ENCODE measurements around the gene CHST4. TPM values are rescaled to one million over a fixed set of nuclear protein-coding genes. Genes with fewer than 3 reads are reported as not detected.
"Not testable (repeated sequence)": the region's sequence is repeated elsewhere in the genome, so short reads cannot be mapped to it uniquely, and the experiment has no call there.

CHST4 gene
- polyA plus RNA-seq, 4 donors = 0.17 to 0.48 (median 0.28) TPM

DNA sequence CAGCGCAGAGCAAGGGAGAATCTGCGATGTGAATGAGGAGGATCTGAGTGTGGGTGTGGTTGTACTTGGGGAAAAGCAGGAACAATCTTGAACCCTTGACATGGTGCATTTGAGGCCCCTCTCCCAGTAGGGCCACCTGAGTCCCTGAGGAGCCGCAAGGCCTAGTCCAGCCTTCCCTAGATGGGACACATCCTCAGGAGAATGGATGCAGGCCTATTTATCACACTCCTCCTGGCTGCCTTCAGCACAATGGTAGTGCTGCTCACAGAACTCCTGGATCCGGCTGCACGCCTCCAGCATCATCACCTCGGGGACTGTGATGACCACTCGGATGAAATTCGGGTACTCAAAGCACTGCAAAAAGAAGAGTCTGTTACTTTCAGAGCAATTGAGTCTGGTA is 41.7 kb downstream of the CHST4 start:
- no peak for DNase-seq (ENCODE audit: low read depth in 4 of 4, low spot score in 3 of 4)

DNA sequence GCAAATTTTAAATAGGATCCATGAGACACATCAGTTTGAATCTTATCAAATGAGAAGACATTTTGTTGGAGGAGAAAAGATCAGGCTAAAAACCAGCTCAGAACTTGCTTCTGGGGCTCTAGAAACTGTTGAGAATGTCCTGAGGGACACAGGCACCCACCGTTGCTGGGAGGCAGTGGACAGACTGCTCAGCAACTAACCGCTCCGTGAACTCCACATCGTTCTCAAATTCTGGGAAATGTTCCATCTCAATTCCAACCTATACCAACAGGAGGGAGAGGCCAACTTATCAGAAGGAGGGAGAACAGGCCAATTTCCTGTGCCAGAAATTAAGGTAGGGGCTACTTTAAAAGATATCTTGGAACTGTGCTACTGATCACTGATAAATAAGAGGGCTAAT is 42.3 kb downstream of the CHST4 start:
- no peak for DNase-seq (ENCODE audit: low read depth in 4 of 4, low spot score in 3 of 4)

DNA sequence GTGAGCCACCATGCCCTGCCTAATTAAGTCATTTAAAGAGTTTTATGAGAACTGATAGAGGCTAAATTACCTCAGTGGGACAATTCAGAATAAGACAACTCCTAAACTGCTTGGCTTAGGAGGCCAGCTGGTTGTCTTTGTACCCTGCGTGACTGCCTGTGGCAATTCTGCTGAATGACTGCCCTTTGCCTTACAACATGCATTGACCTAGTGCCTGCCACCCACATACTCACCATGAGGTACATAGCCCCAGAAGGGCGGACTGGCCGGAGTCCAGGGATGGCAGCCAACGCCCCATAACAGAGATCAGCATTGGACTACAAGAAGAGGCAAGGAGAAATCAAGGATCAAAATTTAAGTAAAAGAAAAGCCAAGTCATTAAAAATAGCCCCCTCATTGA is 43.4 kb downstream of the CHST4 start:
- no peak for DNase-seq (ENCODE audit: low read depth in 4 of 4, low spot score in 3 of 4)

DNA sequence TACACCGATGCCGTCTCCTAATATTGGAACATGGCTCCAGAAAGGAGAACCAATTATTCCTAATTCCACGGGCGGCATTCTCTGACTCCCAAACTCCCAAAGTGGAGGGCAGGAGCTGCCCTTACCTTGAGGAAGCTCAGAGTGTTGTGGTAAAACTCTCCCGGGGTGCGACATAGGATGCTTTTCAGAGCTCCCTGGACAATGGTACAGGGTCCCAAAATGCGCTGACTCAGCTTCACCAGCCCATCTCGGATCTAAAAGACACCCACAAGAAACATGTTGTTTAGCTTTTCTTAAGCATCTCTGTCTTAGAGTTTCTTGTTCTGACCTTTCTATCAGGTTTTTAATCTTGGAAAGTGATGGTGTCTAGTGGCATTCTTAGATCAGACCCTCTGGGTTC is 43.9 kb downstream of the CHST4 start:
- no peak for DNase-seq (ENCODE audit: low read depth in 4 of 4, low spot score in 3 of 4)

DNA sequence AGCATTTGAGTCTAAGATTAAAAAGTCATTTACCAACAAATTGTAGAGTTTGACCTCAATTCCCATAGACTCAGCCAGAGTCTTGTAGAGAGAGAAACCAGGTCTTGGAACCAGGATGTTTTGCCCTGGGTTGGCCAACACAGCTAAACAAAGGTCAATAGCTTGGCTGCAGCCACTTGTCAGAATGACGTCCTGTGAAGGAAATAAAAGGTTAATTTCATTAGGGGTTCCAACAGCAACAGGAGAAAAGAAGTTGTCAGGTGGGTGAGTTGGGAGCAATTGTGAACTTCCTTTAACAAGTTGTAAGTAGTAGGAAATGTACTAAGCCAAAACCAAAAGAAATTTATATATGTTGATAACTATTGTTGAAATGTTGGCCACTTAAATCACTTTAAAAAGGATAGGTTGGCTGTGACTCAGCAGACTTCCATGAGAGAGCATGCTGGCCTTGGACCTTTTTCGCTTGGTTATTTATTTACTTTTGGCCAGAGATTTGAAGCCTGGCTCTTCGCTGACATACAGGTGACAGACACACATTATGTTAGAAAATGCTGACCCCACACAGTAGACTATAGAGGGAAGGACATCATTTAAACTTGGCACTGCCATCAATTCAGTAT is 46.4 kb downstream of the CHST4 start:
- DNase-seq (ENCODE audit: low read depth in 4 of 4, low spot score in 3 of 4) = no peak

DNA sequence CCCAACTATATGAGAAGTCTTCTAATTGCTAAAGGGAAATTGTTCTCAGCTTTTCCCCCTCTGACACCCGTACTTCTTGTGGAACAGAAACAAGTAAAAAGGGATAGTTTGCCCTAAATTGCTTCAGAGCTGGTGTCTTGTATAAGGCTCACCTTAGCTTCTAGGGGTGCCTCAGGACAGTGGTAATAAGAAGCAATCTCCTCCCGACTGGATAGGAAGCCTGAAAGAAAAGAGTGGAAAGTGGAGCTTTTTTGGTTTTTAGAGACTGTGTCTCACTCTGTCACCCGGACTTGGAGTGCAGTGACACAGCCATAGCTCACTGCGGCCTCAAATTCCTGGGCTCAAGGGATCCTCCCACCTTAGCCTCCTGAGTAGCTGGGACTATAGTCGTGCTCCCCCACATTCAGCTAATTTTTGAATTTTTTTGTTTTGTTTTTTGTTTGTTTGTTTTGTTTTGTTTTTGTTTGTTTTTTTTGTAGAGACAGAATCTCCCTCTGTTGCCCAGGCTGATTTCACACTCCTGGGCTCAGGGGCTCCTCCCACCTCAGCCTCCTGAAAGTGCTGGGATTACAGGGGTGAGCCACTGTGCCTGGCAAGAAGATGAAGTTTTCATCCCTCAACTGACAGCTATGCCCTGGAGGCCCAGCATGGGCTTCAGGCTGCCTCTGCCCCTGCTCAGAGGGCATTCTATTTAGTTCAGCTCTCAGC is 47.3 kb downstream of the CHST4 start:
- no peak for DNase-seq (ENCODE audit: low read depth in 4 of 4, low spot score in 3 of 4)

DNA sequence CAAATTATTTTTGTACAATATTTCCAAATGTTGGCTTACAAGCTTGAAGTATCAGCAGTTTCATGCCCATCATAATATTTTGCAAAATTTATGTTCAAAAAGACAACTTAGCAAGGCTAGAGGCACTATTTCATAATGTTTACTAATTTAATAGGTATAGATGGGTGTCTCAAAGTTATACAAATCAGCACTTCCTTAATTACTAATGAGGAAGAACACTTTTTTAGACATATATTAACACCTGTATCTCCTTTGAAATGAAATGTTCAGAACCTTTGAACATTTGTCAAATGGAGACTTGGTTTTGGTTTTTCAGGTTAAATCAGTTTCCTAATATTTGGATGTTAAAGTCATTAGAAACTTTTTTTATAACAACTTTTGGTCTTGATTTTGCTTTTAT is 48.5 kb downstream of the CHST4 start:
- DNase-seq (ENCODE audit: low read depth in 4 of 4, low spot score in 3 of 4) = no peak

DNA sequence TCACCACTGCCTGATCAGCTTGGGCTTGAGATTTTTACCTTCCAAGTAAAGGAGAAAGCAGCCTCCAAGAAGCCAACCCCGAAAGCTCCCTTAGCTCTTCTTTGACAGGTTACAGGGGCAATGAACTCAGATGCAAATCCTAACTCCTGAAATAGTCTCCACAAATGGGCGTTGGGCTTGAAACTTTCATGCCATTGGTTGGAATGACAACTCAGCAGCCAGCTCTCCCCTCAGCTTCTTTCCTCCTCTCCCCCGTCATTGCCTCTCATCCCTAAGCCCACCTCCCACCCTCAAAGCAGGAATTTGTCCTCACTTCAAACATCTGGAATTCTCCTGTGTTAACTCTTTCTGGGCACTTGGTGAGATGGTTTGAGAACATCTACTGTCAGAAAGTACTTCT is 50.7 kb downstream of the CHST4 start, which contains the start of gene TAT:
TSS of gene TAT (minus strand) at position 122 of the 400 bp plus-strand sequence. CDS start 677 bp downstream, outside the sequence.
- no peak for DNase-seq (ENCODE audit: low read depth in 4 of 4, low spot score in 3 of 4)

DNA sequence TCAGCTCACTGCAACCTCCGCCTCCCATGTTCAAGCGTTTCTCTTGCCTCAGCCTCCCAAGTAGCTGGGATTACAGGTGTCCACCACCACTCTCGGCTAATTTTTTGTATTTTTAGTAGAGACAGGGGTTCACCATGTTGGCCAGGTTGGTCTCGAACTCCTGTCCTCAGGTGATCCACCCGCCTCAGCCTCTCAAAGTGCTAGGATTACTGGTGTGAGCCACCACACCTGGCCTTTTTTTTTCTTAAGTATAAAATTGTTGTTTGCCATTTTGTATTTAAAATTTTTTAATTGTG is 56.3 kb downstream of the CHST4 start:
- DNase-seq (ENCODE audit: low read depth in 4 of 4, low spot score in 3 of 4) = not testable (repeated sequence)

DNA sequence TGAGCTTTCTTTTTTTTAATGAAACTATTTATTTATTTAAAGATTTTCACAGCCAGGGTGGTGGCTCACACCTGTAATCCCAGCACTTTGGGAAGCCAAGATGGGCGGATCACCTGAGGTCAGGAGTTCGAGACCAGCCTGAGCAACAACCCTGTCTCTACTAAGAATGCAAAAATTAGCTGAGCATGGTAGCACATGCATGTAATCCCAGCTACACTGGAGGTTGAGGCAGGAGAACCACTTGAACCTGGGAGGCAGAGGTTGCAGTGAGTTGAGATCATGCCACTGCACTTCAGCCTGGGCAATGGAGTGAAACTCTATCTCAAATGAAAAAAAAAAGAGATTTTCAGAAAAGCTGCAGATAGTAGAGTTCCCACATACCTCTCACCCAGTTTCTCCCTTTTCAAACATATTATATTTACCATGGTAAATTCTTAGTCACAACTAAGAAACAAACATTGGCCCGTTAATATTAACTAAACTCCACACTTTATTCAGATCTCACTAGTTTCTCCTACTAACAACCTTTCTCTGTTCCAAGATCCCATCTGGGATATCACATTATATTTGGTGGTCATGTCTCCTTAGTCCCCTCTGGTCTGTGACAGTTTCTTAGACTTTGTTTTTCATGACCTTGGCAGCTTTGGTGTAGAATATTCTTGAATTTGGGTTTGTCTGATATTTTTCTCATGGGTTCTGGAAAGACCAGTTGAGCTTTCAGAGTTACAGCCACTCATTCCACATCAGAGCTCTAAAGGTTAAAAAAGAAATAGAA is 58.5 kb downstream of the CHST4 start:
- no peak for DNase-seq (ENCODE audit: low read depth in 4 of 4, low spot score in 3 of 4)

DNA sequence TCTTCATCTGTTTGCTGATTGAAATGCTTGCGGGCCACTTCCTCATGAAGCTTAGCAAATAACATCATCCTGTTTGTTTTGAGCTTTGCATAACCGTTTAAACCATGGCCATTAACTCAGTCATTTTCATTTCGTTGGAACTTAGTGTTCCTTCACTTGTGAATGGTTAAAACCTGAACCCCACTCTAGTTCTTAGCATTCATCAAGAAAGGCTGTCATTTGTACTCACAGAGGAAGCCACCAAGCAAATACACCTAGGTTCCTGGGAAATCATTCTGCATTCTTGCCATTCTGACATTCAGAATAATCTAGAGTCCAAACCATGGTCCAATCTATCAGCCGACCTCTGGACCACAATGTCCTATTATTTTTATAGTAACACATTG is 59.1 kb downstream of the CHST4 start:
- DNase-seq (ENCODE audit: low read depth in 4 of 4, low spot score in 3 of 4) = no peak

Other genes starting within 250 kb of the CHST4 start
- 10 to 100 TPM; 37.1 to 61.8 (median 48.6) TPM for gene CMTR2, start 237.0 kb upstream of the CHST4 start, polyA plus RNA-seq (ENCODE audit: insufficient read length in 4 of 4)
- 1 to 10 TPM in 1 of 4 donors, under 1 TPM in 3; 0.67 to 1.4 (median 0.78) TPM for gene CALB2, start 167.7 kb upstream of the CHST4 start, polyA plus RNA-seq (ENCODE audit: insufficient read length in 4 of 4)
- gene TLE7, start 84.4 kb upstream of the CHST4 start, polyA plus RNA-seq (ENCODE audit: insufficient read length in 4 of 4) = under 1 TPM in 1 of 4 donors, not detected in 3; 0.04 TPM
- 10 to 100 TPM; 14.4 to 21.7 (median 17.0) TPM for gene ZNF23, start 64.2 kb upstream of the CHST4 start, polyA plus RNA-seq (ENCODE audit: insufficient read length in 4 of 4)
- gene ZNF19, start 37.1 kb upstream of the CHST4 start, polyA plus RNA-seq (ENCODE audit: insufficient read length in 4 of 4) = 10 to 100 TPM; 13.4 to 15.5 (median 14.5) TPM
- gene TAT, start 50.7 kb downstream of the CHST4 start, polyA plus RNA-seq (ENCODE audit: insufficient read length in 4 of 4) = under 1 TPM; 0.06 to 0.17 (median 0.10) TPM
- gene MARVELD3, start 99.8 kb downstream of the CHST4 start, polyA plus RNA-seq (ENCODE audit: insufficient read length in 4 of 4) = 10 to 100 TPM; 13.2 to 15.9 (median 15.0) TPM
- 1 to 10 TPM; 7.2 to 10.0 (median 8.7) TPM for gene PHLPP2, start 198.3 kb downstream of the CHST4 start, polyA plus RNA-seq (ENCODE audit: insufficient read length in 4 of 4)

All from right renal pelvis (tissue), 4 donors.